C4-2B (cell line): ENCODE data around the gene ALDH1L1.

Source experiments
- CTCF ChIP-seq: fragments of 450-650 bp; conservative IDR thresholded peaks from 2 replicates; pipeline ENCODE4 v1.5.1; 2017; ENCODE audit warnings: mild to moderate bottlenecking
- ZFX ChIP-seq: fragments of 450-650 bp; IDR thresholded peaks from 2 replicates; pipeline ENCODE4 v1.6.1; 2017

DNA sequence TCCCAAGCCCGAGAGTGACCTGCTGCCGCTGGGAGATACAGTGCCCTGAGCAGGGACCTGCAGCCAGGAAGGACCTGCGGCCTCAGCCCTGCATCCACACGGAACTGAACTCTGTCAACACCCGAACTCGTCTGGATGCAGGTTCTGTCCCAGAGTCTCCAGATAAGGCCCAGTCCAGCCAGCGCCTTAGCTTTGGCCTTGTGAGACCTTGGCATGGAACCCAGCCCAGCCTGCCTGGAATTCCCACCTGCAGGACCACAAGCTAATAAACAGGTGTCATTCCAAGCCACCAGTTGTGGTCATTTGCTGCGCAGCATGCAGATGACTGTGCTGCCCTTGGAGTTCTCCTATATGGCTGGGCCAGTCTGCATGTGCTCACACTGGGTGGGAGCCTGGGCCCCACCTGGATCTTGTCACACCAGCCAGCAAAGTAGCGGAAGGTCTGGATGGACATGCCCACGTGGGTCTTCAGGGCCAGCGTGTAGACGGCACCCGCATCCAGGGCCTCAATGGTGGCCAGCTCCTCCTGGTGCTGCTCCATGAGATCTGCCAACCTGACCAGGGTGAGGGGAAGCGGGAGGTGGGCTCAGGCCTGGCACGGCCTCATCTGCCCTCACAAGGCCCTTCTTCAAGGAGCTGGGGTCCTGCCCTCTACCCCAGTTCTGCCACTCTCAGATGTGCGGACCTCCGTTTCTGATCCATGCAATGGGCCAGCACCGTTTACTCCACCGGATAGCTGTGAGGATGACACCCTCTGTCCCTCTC, 49.2 kb downstream of the ALDH1L1 start:
- TF ChIP-seq CTCF, result no peak
- TF ChIP-seq ZFX, result no peak
